Right atrium auricular region (tissue), 2 donors: ENCODE data around the gene XBP1. TPM values are rescaled to one million over a fixed set of nuclear protein-coding genes. Genes with fewer than 3 reads are reported as not detected.
"Not testable (repeated sequence)": the region's sequence is repeated elsewhere in the genome, so short reads cannot be mapped to it uniquely, and the experiment has no call there.

Source experiments
- DNase-seq: peaks from one replicate; pipeline ENCODE4 v3.0.0-alpha.2; 2019; ENCODE audit warnings: low spot score
- H3K27ac ChIP-seq, 2 donors: fragments of 200-600 bp; sonication (generic); 1 replicate in 1 of 2; 2 replicates in 1 of 2; pipeline ENCODE4 v1.5.1; 2016 to 2019
- H3K27me3 ChIP-seq, 2 donors: fragments of 200-600 bp; sonication (generic); one replicate each; pipeline versions ENCODE4 v1.5.1 to v1.6.0; 2017 to 2019
- H3K36me3 ChIP-seq: fragments of 200-600 bp; sonication (generic); one replicate; pipeline ENCODE4 v1.5.1; 2016
- H3K4me1 ChIP-seq, 2 donors: fragments of 200-600 bp; sonication (generic); one replicate each; pipeline versions ENCODE4 v1.5.1 to v1.6.0; 2017 to 2019
- H3K4me3 ChIP-seq, 2 donors: fragments of 200-600 bp; sonication (generic); 1 replicate in 1 of 2; 2 replicates in 1 of 2; pipeline ENCODE4 v1.5.1; 2017 to 2019; ENCODE audit warnings: mild to moderate bottlenecking in 1 of 2, moderate library complexity in 1 of 2
- H3K9me3 ChIP-seq, 2 donors: fragments of 200-600 bp; sonication (generic); one replicate each; pipeline ENCODE4 v1.5.1; 2019
- CTCF ChIP-seq, 2 donors: fragments of 200-600 bp; sonication (generic); IDR thresholded peaks; one replicate each; pipeline ENCODE4 v1.5.1; 2019; ENCODE audit warnings: antibody characterized with exemption in 2 of 2
- total RNA-seq, 2 donors: library from RNA; depleted of rRNA; stranded (reverse); fragments of >200 nt; gene quantifications; one replicate each; pipeline ENCODE4 v1.1.0, GENCODE V29; 2016

The XBP1 gene
- total RNA-seq, 2 donors from 2014 or later: 104 to 160 TPM

DNA sequence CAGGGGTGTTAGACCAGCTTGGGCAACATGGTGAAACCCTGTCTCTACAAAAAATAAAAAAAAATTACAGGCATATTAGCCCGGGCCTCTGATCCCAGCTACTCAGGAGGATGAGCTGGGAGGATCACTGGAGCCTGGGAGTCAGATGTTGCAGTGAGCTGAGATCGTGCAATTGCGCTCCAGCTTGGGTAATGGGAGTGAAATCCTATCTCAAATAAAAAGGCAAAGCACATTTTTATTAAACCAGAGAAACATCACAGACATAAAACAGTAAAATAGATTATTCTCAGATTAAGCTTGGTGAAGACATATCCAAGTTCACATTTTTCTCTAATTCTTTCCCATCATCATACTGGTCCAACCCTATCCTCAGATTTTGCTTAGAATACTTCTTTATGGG is 30.1 kb upstream of the XBP1 start:
- no peak for DNase-seq
- Histone ChIP-seq H3K9me3 (no peaks in the 10 kb centered on the region), H3K4me1 (peaks cover 0 to 4% of the 10 kb centered on the region in 2 donors), H3K4me3 (no peak overlapping the region), H3K27ac (no peak overlapping the region), H3K27me3 (no peaks in the 10 kb centered on the region), H3K36me3 (no peaks in the 10 kb centered on the region)
- TF ChIP-seq CTCF (IDR thresholded peaks at IDR 0.05): no peak

DNA sequence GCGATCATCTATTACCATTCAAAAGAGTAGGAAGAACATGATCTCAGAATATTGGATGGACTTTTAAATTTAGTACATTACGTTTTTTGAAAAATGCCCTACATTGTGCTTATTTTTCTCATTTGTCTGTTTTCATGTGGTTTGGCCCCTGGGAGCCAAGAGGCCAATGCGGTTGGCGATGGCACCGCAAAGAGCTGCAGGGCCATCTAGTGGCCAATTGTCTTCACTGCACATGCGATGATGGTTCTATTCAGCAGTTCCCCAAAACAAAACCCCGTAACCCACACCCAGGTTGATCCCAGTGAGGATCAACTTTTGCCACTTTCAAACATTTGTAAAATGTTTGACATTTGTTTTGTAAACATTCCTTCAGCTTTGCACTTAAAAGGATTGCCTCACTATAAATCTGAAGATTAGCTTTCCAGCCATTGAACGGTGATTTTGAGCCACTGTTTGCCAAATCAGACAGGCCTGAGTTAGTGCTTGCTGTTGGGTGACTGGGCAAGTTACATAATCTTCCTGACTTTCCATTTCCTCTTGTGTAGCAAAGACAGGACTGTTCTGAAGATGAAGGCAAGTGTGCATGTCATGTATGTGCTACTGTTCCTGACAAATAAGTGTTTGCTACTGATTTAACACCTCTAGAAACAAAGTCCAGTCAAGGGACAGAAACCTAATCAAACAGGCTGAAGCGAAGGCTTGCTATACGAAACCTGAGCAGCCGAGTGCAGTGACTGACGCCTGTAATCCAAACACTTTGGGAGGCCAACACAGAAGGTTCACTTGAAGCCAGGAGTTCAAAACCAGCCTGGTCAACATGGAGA is 29.2 kb upstream of the XBP1 start:
- Histone ChIP-seq H3K27me3 (no peaks in the 10 kb centered on the region), H3K9me3 (no peaks in the 10 kb centered on the region), H3K4me3 (no peak overlapping the region), H3K4me1 (peaks cover 0 to 4% of the 10 kb centered on the region in 2 donors), H3K27ac (no peak overlapping the region), H3K36me3 (no peaks in the 10 kb centered on the region)
- DNase-seq: peak; percentile 83
- peak; percentile 87 to 98 for TF ChIP-seq CTCF (IDR thresholded peaks at IDR 0.05)

DNA sequence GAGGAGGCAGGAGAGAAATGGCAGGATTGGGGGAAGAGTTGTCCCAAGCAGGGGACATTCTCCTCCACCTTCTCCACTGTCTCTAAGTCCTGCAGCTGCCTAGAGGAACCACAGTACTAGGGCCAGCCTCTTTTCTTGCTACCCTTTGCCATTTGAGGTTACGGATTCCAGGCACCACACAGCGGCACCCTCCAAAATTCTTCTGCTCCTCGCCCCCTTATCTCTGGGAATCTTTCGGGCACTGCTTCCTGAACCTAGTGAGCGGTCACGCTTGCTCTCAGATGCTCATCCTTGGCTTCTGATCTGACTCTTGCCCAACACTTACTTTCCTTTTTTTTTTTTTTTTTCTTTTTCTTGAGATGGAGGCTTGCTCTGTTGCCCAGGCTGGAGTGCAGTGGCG is 26.6 kb upstream of the XBP1 start:
- no peaks in the 10 kb centered on the region for H3K27me3 ChIP-seq
- no peak for TF ChIP-seq CTCF (IDR thresholded peaks at IDR 0.05)
- H3K9me3 ChIP-seq: no peaks in the 10 kb centered on the region
- no peaks in the 10 kb centered on the region for H3K36me3 ChIP-seq
- no peak overlapping the region for H3K4me3 ChIP-seq
- no peak for DNase-seq
- H3K27ac ChIP-seq: no peak overlapping the region
- peaks cover 0 to 4% of the 10 kb centered on the region in 2 donors for H3K4me1 ChIP-seq

GRCh38 chr22:28826430-28826829 is 26.1 kb upstream of the XBP1 start:
- not testable (repeated sequence) for H3K4me1 ChIP-seq, DNase-seq, H3K9me3 ChIP-seq, H3K4me3 ChIP-seq, H3K36me3 ChIP-seq, H3K27ac ChIP-seq, H3K27me3 ChIP-seq

DNA sequence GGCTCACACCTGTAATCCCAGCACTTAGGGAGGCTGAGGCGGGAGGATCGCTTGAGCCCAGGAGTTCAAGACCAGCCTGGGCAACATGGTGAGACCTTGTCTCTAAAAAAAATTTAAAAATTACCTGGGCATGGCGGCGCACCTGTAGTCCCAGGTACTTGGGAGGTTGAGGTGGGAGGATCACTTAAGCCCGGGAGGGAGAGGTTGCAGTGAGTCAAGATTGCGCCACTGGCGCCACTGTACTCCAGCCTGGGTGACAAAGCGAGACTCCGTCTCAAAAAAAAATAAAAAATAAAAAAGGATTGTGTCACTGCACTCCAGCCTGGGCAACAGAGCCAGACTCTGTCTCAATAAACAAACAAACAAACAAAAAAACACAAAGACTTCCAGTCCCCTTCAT is 24.1 kb upstream of the XBP1 start:
- H3K9me3 ChIP-seq, H3K36me3 ChIP-seq, H3K27me3 ChIP-seq, H3K27ac ChIP-seq, H3K4me1 ChIP-seq, H3K4me3 ChIP-seq, DNase-seq: not testable (repeated sequence)

GRCh38 chr22:28822930-28823551 is 22.7 kb upstream of the XBP1 start:
- Histone ChIP-seq H3K27me3 (no peaks in the 10 kb centered on the region), H3K36me3 (no peaks in the 10 kb centered on the region), H3K4me1 (peaks cover 0 to 16% of the 10 kb centered on the region in 2 donors), H3K9me3 (no peaks in the 10 kb centered on the region), H3K4me3 (no peak overlapping the region), H3K27ac (no peak overlapping the region)
- no peak for DNase-seq
- TF ChIP-seq CTCF (IDR thresholded peaks at IDR 0.05): no peak
